HCT116 (cell line): ENCODE data around the gene SCN3A. TPM values are rescaled to one million over a fixed set of nuclear protein-coding genes. Genes with fewer than 3 reads are reported as not detected.

Source experiments
- ATAC-seq: fragments of 200-7000 bp; cut with Tn5 transposase; 2 replicates; pipeline ENCODE4 v1.9.1; 2020; ENCODE audit warnings: mild to moderate bottlenecking, moderate library complexity
- BruUV-seq: library from RNA; stranded (reverse); fragments of 400-500 nt; replicated peaks from 2 replicates; lab custom pipeline; 2021; lab: Mats Ljungman, UMichigan
- CTCF ChIA-PET: fragments of 300-600 bp; sonication (Branson Sonifier 250); formaldehyde crosslinking; loops from one replicate; lab custom pipeline; 2021; ENCODE audit warnings: antibody characterized with exemption; lab: Charles Lee
- POLR2A ChIA-PET: fragments of 300-600, 350-600 bp; sonication (Branson Sonifier 250); formaldehyde crosslinking; loops from one replicate; lab custom pipeline; 2021; ENCODE audit warnings: antibody characterized with exemption; lab: Charles Lee
- RAD21 ChIA-PET, 2 experiments: fragments of 300-600 bp; sonication (Branson Sonifier 250); formaldehyde crosslinking; loops; one replicate each; lab custom pipeline; 2023; ENCODE audit warnings: low total read pairs in 2 of 2; ENCODE audit not compliant: uncharacterized antibody in 2 of 2, unreplicated experiment in 2 of 2, low non-redundant PET in 1 of 2; lab: Charles Lee
- DNase-seq: peaks from one replicate; pipeline ENCODE4 v3.0.0-alpha.2; 2010; ENCODE audit warnings: low read depth, low spot score
- H2AFZ ChIP-seq: fragments of 200-600 bp; shearing (Covaris generic), sonication (generic); 2 replicates; pipeline ENCODE4 v1.6.1; 2017; ENCODE audit warnings: low read depth, mixed run types, mixed read lengths, antibody characterized with exemption, low read length; ENCODE audit not compliant: poor library complexity, severe bottlenecking
- H3K27ac ChIP-seq: 2 replicates; pipeline ENCODE4 v1.5.1; 2012; ENCODE audit warnings: low read depth, low read length
- H3K27me3 ChIP-seq: fragments of 200-600 bp; sonication (generic); 2 replicates; pipeline ENCODE4 v1.6.1; 2016; ENCODE audit warnings: mixed run types, low read length, mixed read lengths; ENCODE audit not compliant: insufficient read depth
- H3K36me3 ChIP-seq, 2 experiments: fragments of 200-500 bp in 1 of 2; fragments of 200-600 bp in 1 of 2; sonication (Bioruptor generic) in 1 of 2; sonication (generic) in 1 of 2; 2 replicates each; pipeline versions ENCODE4 v1.5.1 to v1.6.1; 2014 to 2016; ENCODE audit warnings: low read length in 2 of 2, inconsistent platforms in 1 of 2, mixed read lengths in 1 of 2, mixed run types in 1 of 2; ENCODE audit not compliant: insufficient read depth in 2 of 2, control insufficient read depth in 1 of 2
- H3K4me1 ChIP-seq, 2 experiments: fragments of 200-600 bp in 1 of 2; sonication (generic) in 1 of 2; 2 replicates each; pipeline versions ENCODE4 v1.5.1 to v1.6.1; 2012 to 2017; ENCODE audit warnings: low read length in 2 of 2, inconsistent platforms in 1 of 2, mild to moderate bottlenecking in 1 of 2, mixed read lengths in 1 of 2, mixed run types in 1 of 2, moderate library complexity in 1 of 2; ENCODE audit not compliant: insufficient read depth in 2 of 2, control insufficient read depth in 1 of 2
- H3K4me2 ChIP-seq: fragments of 200-600 bp; sonication (generic); 2 replicates; pipeline ENCODE4 v1.6.1; 2017; ENCODE audit warnings: mixed run types, low read length, mixed read lengths
- H3K4me3 ChIP-seq, 2 experiments: fragments of 200-600 bp in 1 of 2; sonication (generic) in 1 of 2; replicated peaks in 1 of 2; 2 replicates each; pipeline ENCODE4 v1.5.1; 2011 to 2016; ENCODE audit warnings: low read length in 2 of 2, control low read depth in 1 of 2, low read depth in 1 of 2, mild to moderate bottlenecking in 1 of 2, mixed read lengths in 1 of 2, mixed run types in 1 of 2
- H3K79me2 ChIP-seq: fragments of 200-600 bp; sonication (generic); 2 replicates; pipeline ENCODE4 v1.6.1; 2017; ENCODE audit warnings: mild to moderate bottlenecking, mixed run types, low read length, moderate library complexity, mixed read lengths; ENCODE audit not compliant: insufficient read depth
- H3K9ac ChIP-seq: fragments of 200-600 bp; sonication (generic); 2 replicates; pipeline ENCODE4 v1.6.1; 2016; ENCODE audit warnings: low read length, mixed read lengths
- H3K9me2 ChIP-seq: fragments of 200-600 bp; sonication (generic), shearing (Covaris generic); 2 replicates; pipeline ENCODE4 v1.6.1; 2017; ENCODE audit warnings: mixed run types, mild to moderate bottlenecking, moderate library complexity; ENCODE audit not compliant: insufficient read depth
- H3K9me3 ChIP-seq, 2 experiments: fragments of 200-500 bp in 1 of 2; fragments of 200-600 bp in 1 of 2; sonication (Bioruptor generic) in 1 of 2; sonication (generic) in 1 of 2; 2 replicates each; pipeline ENCODE4 v1.6.1; 2014 to 2017; ENCODE audit warnings: low read length in 2 of 2, mixed read lengths in 2 of 2, inconsistent platforms in 1 of 2, low read depth in 1 of 2, mild to moderate bottlenecking in 1 of 2, mixed run types in 1 of 2, moderate library complexity in 1 of 2; ENCODE audit not compliant: control insufficient read depth in 1 of 2, insufficient read depth in 1 of 2
- H4K20me1 ChIP-seq: fragments of 200-600 bp; sonication (generic), shearing (Covaris generic); 2 replicates; pipeline ENCODE4 v1.6.1; 2017; ENCODE audit warnings: mixed run types, mild to moderate bottlenecking, moderate library complexity; ENCODE audit not compliant: insufficient read depth
- CEBPB ChIP-seq: IDR thresholded peaks from 2 replicates; pipeline ENCODE4 v1.6.1; 2012; ENCODE audit warnings: low read depth
- ELF1 ChIP-seq: IDR thresholded peaks from 2 replicates; pipeline ENCODE4 v1.6.1; 2012; ENCODE audit warnings: low read depth, borderline replicate concordance
- EZH2phosphoT487 ChIP-seq: fragments of 200-600 bp; IDR thresholded peaks from 2 replicates; pipeline ENCODE4 v1.6.1; 2018; ENCODE audit warnings: antibody characterized with exemption, borderline replicate concordance
- FOSL1 ChIP-seq: IDR thresholded peaks from 2 replicates; pipeline ENCODE4 v1.6.1; 2012; ENCODE audit warnings: low read depth
- JUND ChIP-seq: IDR thresholded peaks from 2 replicates; pipeline ENCODE4 v1.6.1; 2012
- SP1 ChIP-seq: IDR thresholded peaks from 2 replicates; pipeline ENCODE4 v1.6.1; 2012; ENCODE audit warnings: low read depth
- ZFX ChIP-seq: fragments of 450-650 bp; IDR thresholded peaks from 2 replicates; pipeline ENCODE4 v1.6.1; 2017
- intact Hi-C: fragments of 100-400 bp; cut with micrococcal nuclease; formaldehyde crosslinking; loops from 2 replicates; pipeline ENCODE4 v1.10.0; 2022
- total RNA-seq: library from RNA; stranded (reverse); gene quantifications from one replicate; pipeline ENCODE4 v1.2.1, GENCODE V29; 2021; ENCODE audit not compliant: unreplicated experiment

SCN3A gene
- total RNA-seq, 1 experiment from 2014 or later = not detected

GRCh38 chr2:165083326-165083725, 120.5 kb downstream of the SCN3A start:
- no TSS peak for BruUV-seq
- no peak for TF ChIP-seq EZH2phosphoT487
- no peak for TF ChIP-seq ELF1
- TF ChIP-seq FOSL1 = no peak
- TF ChIP-seq SP1 = no peak
- TF ChIP-seq JUND = no peak
- TF ChIP-seq, all 23 proteins: peak for 0
- no peaks in the 10 kb centered on the region for H3K36me3 ChIP-seq
- H3K9me2 ChIP-seq = no peaks in the 10 kb centered on the region
- no peaks in the 10 kb centered on the region for H3K4me1 ChIP-seq
- no peak overlapping the region for H3K4me3 ChIP-seq
- ATAC-seq = no peak
- ChIA-PET CTCF (no interaction called here), POLR2A (no interaction called here), RAD21 (no interaction called here)
- H2AFZ ChIP-seq = no peak overlapping the region
- intact Hi-C loops = no loop called here
- H3K9me3 ChIP-seq = no peaks in the 10 kb centered on the region
- H3K4me2 ChIP-seq = no peak overlapping the region
- H3K27ac ChIP-seq = no peak overlapping the region
- H3K79me2 ChIP-seq = no peaks in the 10 kb centered on the region
- no peak for DNase-seq
- H4K20me1 ChIP-seq = no peaks in the 10 kb centered on the region
- H3K27me3 ChIP-seq = peaks cover 5% of the 10 kb centered on the region; the same call in 1 of the 2 replicates
- H3K9ac ChIP-seq = no peak overlapping the region

- no peak for DNase-seq
- no TSS peak for BruUV-seq
- Histone ChIP-seq H3K4me2 (no peak overlapping the region), H3K4me1 (no peaks in the 10 kb centered on the region), H3K9me3 (no peaks in the 10 kb centered on the region), H3K27me3 (peaks cover 5% of the 10 kb centered on the region; the same call in 1 of the 2 replicates), H3K27ac (no peak overlapping the region), H3K4me3 (no peak overlapping the region), H3K9ac (no peak overlapping the region), H3K9me2 (no peaks in the 10 kb centered on the region), H2AFZ (no peak overlapping the region), H3K79me2 (no peaks in the 10 kb centered on the region), H3K36me3 (no peaks in the 10 kb centered on the region), H4K20me1 (no peaks in the 10 kb centered on the region)
- ChIA-PET CTCF (no interaction called here), RAD21 (no interaction called here), POLR2A (no interaction called here)
- no peak for ATAC-seq
- intact Hi-C loops = no loop called here
- TF ChIP-seq ZFX (no peak), CEBPB (no peak)
Measured at GRCh38 chr2:165082479-165082878, 121.4 kb downstream of the SCN3A start.
